ENCODE measurements around the gene CDH4.

CDH4 gene

GRCh38 chr20:61361501-61361900 is 109.4 kb downstream of the CDH4 start:
- no peak for DNase-seq

- no peak for DNase-seq
Measured at GRCh38 chr20:61364147-61364546, 112.1 kb downstream of the CDH4 start.

GRCh38 chr20:61366914-61367313 is 114.9 kb downstream of the CDH4 start:
- DNase-seq = no peak

GRCh38 chr20:61369731-61370520 is 117.9 kb downstream of the CDH4 start:
- no peak for DNase-seq

GRCh38 chr20:61370841-61371303 is 118.8 kb downstream of the CDH4 start:
- DNase-seq = no peak

GRCh38 chr20:61371501-61372136 is 119.6 kb downstream of the CDH4 start:
- DNase-seq = no peak

GRCh38 chr20:61372137-61373054 is 120.3 kb downstream of the CDH4 start:
- no peak for DNase-seq

GRCh38 chr20:61373055-61373399 is 121.0 kb downstream of the CDH4 start:
- DNase-seq = no peak

- no peak for DNase-seq
Measured at GRCh38 chr20:61373956-61374545, 122.0 kb downstream of the CDH4 start.

GRCh38 chr20:61376541-61377240 is 124.6 kb downstream of the CDH4 start:
- DNase-seq = no peak

- no peak for DNase-seq
Measured at GRCh38 chr20:61378694-61379355, 126.8 kb downstream of the CDH4 start.

GRCh38 chr20:61379898-61380544 is 128.0 kb downstream of the CDH4 start:
- DNase-seq = no peak

GRCh38 chr20:61380545-61380915 is 128.5 kb downstream of the CDH4 start:
- no peak for DNase-seq

- DNase-seq = no peak
Measured at GRCh38 chr20:61382194-61382593, 130.1 kb downstream of the CDH4 start.

GRCh38 chr20:61385296-61385695 is 133.2 kb downstream of the CDH4 start:
- no peak for DNase-seq

GRCh38 chr20:61385731-61386130 is 133.7 kb downstream of the CDH4 start:
- DNase-seq = no peak

GRCh38 chr20:61387204-61387953 is 135.3 kb downstream of the CDH4 start:
- DNase-seq = no peak

GRCh38 chr20:61387954-61388348 is 135.9 kb downstream of the CDH4 start:
- DNase-seq = no peak

GRCh38 chr20:61389077-61389476 is 137.0 kb downstream of the CDH4 start:
- no peak for DNase-seq

GRCh38 chr20:61391185-61391584 is 139.1 kb downstream of the CDH4 start:
- DNase-seq = no peak

All from activated naive CD4-positive, alpha-beta T cell treated with Interleukin-2 at 50 U/mL for 16 hours (primary cell).